Measurements from ENCODE around the gene ERBB2.
"Not testable (repeated sequence)": the region's sequence is repeated elsewhere in the genome, so short reads cannot be mapped to it uniquely, and the experiment has no call there.

Gene ERBB2

DNA sequence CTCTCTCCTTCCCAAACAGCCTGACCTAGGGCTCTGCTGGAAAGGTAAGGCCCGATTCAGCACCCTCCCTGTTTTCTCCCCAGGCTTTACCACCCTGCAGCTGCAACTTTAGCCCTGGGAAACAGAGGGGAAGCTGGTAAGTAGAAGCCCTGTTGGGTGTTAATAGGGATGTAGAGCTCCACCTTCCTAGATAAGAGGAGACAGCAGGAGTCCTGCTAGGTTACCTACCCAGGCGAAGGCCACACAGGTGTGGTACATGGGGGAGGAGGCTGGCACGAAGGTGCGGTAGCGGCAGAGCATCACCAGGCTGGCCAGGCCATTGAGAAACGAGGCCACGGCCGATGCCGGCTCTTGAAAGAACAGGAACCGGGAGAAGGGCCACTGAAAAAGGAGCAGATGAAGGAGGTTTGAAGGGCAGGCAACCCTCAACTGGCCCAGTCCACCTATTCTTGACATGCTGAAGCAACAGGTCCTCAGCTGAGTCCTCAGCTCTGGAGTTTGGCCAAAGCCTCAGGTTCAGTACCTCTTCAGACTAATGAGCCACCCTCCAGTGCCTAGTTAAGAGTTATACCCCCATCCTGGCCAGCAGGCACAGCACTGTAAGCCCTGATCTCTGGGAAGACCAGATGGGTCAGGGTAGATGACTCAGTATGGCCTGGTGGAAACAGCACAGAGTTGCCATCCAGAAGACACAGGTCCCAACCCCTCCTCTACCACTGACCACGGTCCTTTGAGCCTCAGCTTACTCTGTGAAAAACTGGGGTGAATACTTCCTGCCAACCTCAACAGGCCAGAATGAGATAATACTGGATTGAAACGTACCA lies 15.3 kb upstream of the ERBB2 start:
- no peaks in the 10 kb centered on the region for H3K27me3 ChIP-seq (ENCODE audit: insufficient read depth, low read length)
- no peak overlapping the region for H2AFZ ChIP-seq (ENCODE audit: low read length, unreplicated experiment)
- no peaks in the 10 kb centered on the region for H3K36me3 ChIP-seq (ENCODE audit: insufficient read depth, low read length)
- peaks cover 13% of the 10 kb centered on the region for H3K4me1 ChIP-seq (ENCODE audit: control insufficient read depth, insufficient read depth, low read length, unreplicated experiment)
- no peaks in the 10 kb centered on the region for H3K79me2 ChIP-seq (ENCODE audit: control insufficient read depth, insufficient read depth, low read length, unreplicated experiment)
- no peak overlapping the region for H3K27ac ChIP-seq (ENCODE audit: low read depth, low read length)
- no peak overlapping the region for H3K4me3 ChIP-seq (ENCODE audit: low read depth, low read length)

DNA sequence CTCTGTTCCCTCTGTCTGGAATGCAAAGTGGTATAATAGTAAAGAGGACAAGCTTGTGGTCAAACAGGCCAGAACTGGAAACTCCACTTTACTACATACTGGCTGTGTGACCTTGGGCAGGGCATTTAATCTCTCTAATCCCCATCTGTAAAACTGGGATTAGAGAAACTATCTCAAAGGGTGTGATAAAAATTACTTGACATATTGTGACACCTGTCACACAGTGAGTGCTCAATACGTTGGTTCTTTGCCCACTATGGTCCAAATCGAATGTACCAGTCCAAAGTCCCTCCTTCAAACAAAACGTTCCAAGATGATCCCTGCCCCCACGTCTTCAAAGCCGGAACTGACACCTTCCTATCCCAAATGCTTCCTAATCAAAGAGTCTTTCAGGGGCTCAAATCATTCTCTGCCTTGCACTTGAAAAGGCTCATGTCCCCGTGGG lies 12.7 kb upstream of the ERBB2 start:
- Histone ChIP-seq H3K36me3 (ENCODE audit: insufficient read depth, low read length) (no peaks in the 10 kb centered on the region), H3K27ac (ENCODE audit: low read depth, low read length) (no peak overlapping the region), H3K27me3 (ENCODE audit: insufficient read depth, low read length) (no peaks in the 10 kb centered on the region), H3K4me3 (ENCODE audit: low read depth, low read length) (peak overlapping the region; percentile 89), H3K79me2 (ENCODE audit: control insufficient read depth, insufficient read depth, low read length, unreplicated experiment) (no peaks in the 10 kb centered on the region), H3K4me1 (ENCODE audit: control insufficient read depth, insufficient read depth, low read length, unreplicated experiment) (peaks cover 13% of the 10 kb centered on the region), H2AFZ (ENCODE audit: low read length, unreplicated experiment) (peak overlapping the region; percentile 97)

DNA sequence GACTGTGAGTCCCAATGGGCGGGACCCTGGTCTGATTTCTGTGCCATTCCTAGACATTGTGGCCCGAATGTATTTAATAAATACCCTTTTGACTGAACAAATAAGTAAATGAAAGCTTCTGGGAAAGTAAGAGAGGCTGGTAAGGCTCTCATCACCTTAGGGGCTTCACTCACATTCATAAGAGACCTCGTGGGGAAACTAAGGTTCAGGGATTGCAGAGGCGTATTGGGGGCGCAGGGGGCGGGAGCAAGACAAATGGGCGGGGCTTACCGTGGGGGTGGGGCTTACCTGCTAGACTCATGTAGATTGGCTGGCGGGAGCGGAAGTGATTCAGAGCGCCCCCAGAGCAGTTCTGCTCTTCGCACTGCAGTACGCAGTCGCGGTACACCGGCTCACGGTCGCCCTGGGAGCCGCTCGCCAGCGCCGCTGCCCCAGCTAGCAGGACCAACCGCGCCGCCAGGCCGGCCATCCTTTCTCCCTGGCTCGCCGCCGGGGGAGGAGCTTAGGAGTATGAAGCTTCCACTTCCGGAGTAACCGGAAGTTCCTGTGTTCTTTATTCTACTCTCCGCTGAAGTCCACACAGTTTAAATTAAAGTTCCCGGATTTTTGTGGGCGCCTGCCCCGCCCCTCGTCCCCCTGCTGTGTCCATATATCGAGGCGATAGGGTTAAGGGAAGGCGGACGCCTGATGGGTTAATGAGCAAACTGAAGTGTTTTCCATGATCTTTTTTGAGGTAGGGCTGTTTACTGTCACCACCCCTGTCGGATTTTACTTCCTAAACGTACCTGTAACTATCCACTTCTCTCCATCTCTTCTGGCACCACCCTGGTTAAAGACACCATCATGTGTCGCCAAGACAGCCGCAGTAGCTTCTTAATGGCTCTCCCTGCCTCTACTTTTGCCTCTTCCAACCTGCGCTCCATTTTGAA lies 12.1 kb upstream of the ERBB2 start, which contains the start of gene PGAP3:
Gene PGAP3, minus strand, starts transcription at position 512 of the 929 bp plus-strand sequence. Its CDS starts 43 bp downstream, at position 469.
- H2AFZ ChIP-seq (ENCODE audit: low read length, unreplicated experiment) = peak within 1 kb of the TSS; percentile 97
- H3K4me1 ChIP-seq (ENCODE audit: control insufficient read depth, insufficient read depth, low read length, unreplicated experiment) = peaks cover 13% of the 10 kb centered on the region
- H3K4me3 ChIP-seq (ENCODE audit: low read depth, low read length) = peak within 1 kb of the TSS; percentile 89
- no peaks in the 10 kb centered on the region for H3K36me3 ChIP-seq (ENCODE audit: insufficient read depth, low read length)
- H3K79me2 ChIP-seq (ENCODE audit: control insufficient read depth, insufficient read depth, low read length, unreplicated experiment) = no peaks in the 10 kb centered on the region
- H3K27ac ChIP-seq (ENCODE audit: low read depth, low read length) = peak within 1 kb of the TSS; percentile 75
- no peaks in the 10 kb centered on the region for H3K27me3 ChIP-seq (ENCODE audit: insufficient read depth, low read length)

DNA sequence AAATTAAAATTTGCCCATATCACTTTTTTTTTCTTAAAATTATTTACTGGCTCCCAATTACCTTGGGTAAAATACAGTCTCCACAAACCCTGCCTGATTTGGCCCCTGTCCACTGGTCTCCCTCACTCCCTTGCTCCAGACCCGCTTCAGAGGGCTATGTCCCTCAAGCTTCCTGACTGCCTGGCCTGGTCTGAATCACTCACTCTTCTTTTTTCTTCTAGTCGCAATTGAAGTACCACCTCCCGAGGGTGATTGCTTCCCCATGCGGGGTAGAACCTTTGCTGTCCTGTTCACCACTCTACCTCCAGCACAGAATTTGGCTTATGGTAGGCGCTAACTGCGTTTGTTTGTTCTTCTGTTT lies 11.4 kb upstream of the ERBB2 start:
- peak overlapping the region; percentile 89 for H3K4me3 ChIP-seq (ENCODE audit: low read depth, low read length)
- peak overlapping the region; percentile 75 for H3K27ac ChIP-seq (ENCODE audit: low read depth, low read length)
- no peaks in the 10 kb centered on the region for H3K27me3 ChIP-seq (ENCODE audit: insufficient read depth, low read length)
- H3K79me2 ChIP-seq (ENCODE audit: control insufficient read depth, insufficient read depth, low read length, unreplicated experiment) = no peaks in the 10 kb centered on the region
- peaks cover 13% of the 10 kb centered on the region for H3K4me1 ChIP-seq (ENCODE audit: control insufficient read depth, insufficient read depth, low read length, unreplicated experiment)
- peak overlapping the region; percentile 97 for H2AFZ ChIP-seq (ENCODE audit: low read length, unreplicated experiment)
- H3K36me3 ChIP-seq (ENCODE audit: insufficient read depth, low read length) = no peaks in the 10 kb centered on the region

DNA sequence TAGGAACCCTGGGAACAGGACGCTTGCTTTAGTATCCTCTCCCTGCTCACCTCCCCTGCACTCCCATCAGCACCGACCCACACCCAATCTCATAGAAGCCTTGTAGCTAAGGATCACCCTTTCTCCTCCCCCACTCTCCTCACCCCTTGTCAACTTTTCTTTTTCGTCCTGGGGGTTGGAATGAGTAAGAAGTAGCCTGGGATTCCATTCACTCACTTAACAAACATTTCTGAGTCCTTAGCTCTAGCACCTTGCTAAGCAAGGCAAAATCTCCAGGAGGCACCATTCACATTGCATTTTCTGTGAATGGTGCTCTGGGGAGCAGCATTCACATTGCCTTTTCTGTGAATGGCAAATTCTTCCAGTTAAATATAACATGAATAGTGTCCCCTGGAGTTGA lies 10.9 kb upstream of the ERBB2 start:
- Histone ChIP-seq H3K36me3 (ENCODE audit: insufficient read depth, low read length) (no peaks in the 10 kb centered on the region), H3K4me3 (ENCODE audit: low read depth, low read length) (peak overlapping the region; percentile 89), H3K79me2 (ENCODE audit: control insufficient read depth, insufficient read depth, low read length, unreplicated experiment) (no peaks in the 10 kb centered on the region), H2AFZ (ENCODE audit: low read length, unreplicated experiment) (peak overlapping the region; percentile 97), H3K27ac (ENCODE audit: low read depth, low read length) (no peak overlapping the region), H3K4me1 (ENCODE audit: control insufficient read depth, insufficient read depth, low read length, unreplicated experiment) (peaks cover 13% of the 10 kb centered on the region), H3K27me3 (ENCODE audit: insufficient read depth, low read length) (no peaks in the 10 kb centered on the region)

DNA sequence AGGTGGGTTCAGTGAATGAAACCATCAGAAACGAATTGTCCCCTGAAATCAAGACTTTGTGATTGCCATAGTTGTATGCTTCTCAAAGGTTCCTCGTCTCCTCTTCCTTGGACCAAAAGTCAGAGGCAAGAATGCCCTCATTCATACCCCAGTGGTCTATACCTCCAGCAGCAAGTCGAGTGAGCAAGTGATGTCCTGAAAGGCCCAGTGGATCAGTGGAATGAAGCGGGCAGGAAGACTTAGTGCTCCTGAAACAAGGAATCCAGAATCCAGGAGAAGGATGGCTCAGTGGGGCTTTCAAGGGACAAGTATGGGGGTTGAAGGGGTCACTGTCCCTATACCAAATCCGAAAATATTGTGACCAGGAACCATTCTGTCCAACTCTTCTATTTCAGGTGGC lies 5.3 kb upstream of the ERBB2 start:
- no peak overlapping the region for H3K4me3 ChIP-seq (ENCODE audit: low read depth, low read length)
- H3K27me3 ChIP-seq (ENCODE audit: insufficient read depth, low read length) = no peaks in the 10 kb centered on the region
- no peaks in the 10 kb centered on the region for H3K79me2 ChIP-seq (ENCODE audit: control insufficient read depth, insufficient read depth, low read length, unreplicated experiment)
- no peaks in the 10 kb centered on the region for H3K36me3 ChIP-seq (ENCODE audit: insufficient read depth, low read length)
- H3K27ac ChIP-seq (ENCODE audit: low read depth, low read length) = no peak overlapping the region
- no peaks in the 10 kb centered on the region for H3K4me1 ChIP-seq (ENCODE audit: control insufficient read depth, insufficient read depth, low read length, unreplicated experiment)
- H2AFZ ChIP-seq (ENCODE audit: low read length, unreplicated experiment) = no peak overlapping the region

DNA sequence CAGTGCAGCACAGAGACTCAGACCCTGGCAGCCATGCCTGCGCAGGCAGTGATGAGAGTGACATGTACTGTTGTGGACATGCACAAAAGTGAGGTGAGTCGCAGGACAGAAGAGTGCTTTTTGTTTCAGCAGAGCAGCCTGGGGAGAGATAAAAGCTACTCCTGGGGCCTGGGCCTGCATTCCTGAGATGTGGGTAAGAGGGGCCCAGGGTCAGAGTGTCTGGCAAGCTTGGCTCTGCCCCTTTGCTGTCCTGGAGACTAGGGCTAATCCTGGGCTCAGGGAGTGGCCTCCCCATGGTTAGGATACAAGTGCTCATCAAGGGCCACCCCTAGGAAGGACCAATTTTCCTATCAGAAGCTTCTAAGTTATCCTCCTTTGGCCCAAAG lies 4.8 kb upstream of the ERBB2 start:
- Histone ChIP-seq H3K36me3 (ENCODE audit: insufficient read depth, low read length) (no peaks in the 10 kb centered on the region), H3K79me2 (ENCODE audit: control insufficient read depth, insufficient read depth, low read length, unreplicated experiment) (peaks cover 3% of the 10 kb centered on the region), H3K4me1 (ENCODE audit: control insufficient read depth, insufficient read depth, low read length, unreplicated experiment) (no peaks in the 10 kb centered on the region), H3K27me3 (ENCODE audit: insufficient read depth, low read length) (no peaks in the 10 kb centered on the region), H3K27ac (ENCODE audit: low read depth, low read length) (no peak overlapping the region), H3K4me3 (ENCODE audit: low read depth, low read length) (no peak overlapping the region), H2AFZ (ENCODE audit: low read length, unreplicated experiment) (no peak overlapping the region)

DNA sequence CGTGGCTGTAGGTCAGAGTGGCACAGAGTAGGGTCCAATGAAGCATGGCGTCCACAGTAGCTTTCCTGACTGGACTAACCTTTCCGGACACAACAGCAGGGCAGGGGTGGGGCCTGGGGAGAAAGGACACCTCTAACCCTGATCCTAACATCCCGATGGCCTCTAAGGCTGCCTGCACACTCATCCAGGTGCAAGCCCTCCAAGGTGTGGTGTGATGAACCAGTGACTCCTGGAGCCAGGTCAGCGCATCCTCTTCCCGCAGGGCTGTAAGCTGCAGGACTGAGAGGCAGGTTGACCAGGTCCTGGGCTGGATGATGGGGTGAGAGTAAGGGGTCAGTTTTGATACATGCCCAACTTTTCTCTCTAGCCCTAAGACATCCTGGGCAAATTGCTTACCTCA lies 3.1 kb upstream of the ERBB2 start:
- Histone ChIP-seq H3K4me3 (ENCODE audit: low read depth, low read length) (no peak overlapping the region), H3K27me3 (ENCODE audit: insufficient read depth, low read length) (no peaks in the 10 kb centered on the region), H3K79me2 (ENCODE audit: control insufficient read depth, insufficient read depth, low read length, unreplicated experiment) (peaks cover 17% of the 10 kb centered on the region), H3K4me1 (ENCODE audit: control insufficient read depth, insufficient read depth, low read length, unreplicated experiment) (peaks cover 3% of the 10 kb centered on the region), H3K36me3 (ENCODE audit: insufficient read depth, low read length) (no peaks in the 10 kb centered on the region), H2AFZ (ENCODE audit: low read length, unreplicated experiment) (no peak overlapping the region), H3K27ac (ENCODE audit: low read depth, low read length) (no peak overlapping the region)

DNA sequence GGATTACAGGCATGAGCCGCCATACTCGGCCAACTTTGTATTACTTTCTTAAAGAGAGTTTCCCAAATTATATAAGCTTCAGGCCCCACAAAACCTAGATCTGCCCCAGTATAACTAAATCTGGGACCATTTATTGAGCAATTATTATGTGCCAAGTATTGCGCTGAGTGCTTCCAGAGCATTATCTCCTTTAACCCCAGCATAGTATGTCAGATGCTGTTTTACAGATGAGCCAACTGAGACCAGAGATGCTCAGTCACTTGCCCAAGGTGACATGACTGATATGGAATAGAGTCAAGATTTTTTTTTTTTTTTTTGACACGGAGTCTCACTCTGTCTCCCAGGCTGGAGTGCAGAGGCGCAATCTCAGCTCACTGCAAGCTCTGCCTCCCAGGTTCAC lies 1.9 kb upstream of the ERBB2 start:
- no peaks in the 10 kb centered on the region for H3K36me3 ChIP-seq (ENCODE audit: insufficient read depth, low read length)
- H3K4me3 ChIP-seq (ENCODE audit: low read depth, low read length) = no peak overlapping the region
- peaks cover 3% of the 10 kb centered on the region for H3K4me1 ChIP-seq (ENCODE audit: control insufficient read depth, insufficient read depth, low read length, unreplicated experiment)
- no peak overlapping the region for H2AFZ ChIP-seq (ENCODE audit: low read length, unreplicated experiment)
- peaks cover 21% of the 10 kb centered on the region for H3K79me2 ChIP-seq (ENCODE audit: control insufficient read depth, insufficient read depth, low read length, unreplicated experiment)
- H3K27me3 ChIP-seq (ENCODE audit: insufficient read depth, low read length) = no peaks in the 10 kb centered on the region
- H3K27ac ChIP-seq (ENCODE audit: low read depth, low read length) = no peak overlapping the region

DNA sequence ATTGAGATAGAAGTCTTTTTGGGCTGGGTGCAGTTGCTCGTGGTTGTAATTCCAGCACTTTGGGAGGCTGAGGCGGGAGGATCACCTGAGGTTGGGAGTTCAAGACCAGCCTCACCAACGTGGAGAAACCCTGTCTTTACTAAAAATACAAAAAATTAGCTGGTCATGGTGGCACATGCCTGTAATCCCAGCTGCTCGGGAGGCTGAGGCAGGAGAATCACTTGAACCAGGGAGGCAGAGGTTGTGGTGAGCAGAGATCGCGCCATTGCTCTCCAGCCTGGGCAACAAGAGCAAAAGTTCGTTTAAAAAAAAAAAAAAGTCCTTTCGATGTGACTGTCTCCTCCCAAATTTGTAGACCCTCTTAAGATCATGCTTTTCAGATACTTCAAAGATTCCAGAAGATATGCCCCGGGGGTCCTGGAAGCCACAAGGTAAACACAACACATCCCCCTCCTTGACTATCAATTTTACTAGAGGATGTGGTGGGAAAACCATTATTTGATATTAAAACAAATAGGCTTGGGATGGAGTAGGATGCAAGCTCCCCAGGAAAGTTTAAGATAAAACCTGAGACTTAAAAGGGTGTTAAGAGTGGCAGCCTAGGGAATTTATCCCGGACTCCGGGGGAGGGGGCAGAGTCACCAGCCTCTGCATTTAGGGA lies 577 bp upstream of the ERBB2 start:
- H3K4me1 ChIP-seq (ENCODE audit: control insufficient read depth, insufficient read depth, low read length, unreplicated experiment); H3K27me3 ChIP-seq (ENCODE audit: insufficient read depth, low read length); H3K27ac ChIP-seq (ENCODE audit: low read depth, low read length); H3K36me3 ChIP-seq (ENCODE audit: insufficient read depth, low read length): not testable (repeated sequence)
- Histone ChIP-seq H3K79me2 (ENCODE audit: control insufficient read depth, insufficient read depth, low read length, unreplicated experiment) (peaks cover 21% of the 10 kb centered on the region), H2AFZ (ENCODE audit: low read length, unreplicated experiment) (peak overlapping the region; percentile 87), H3K4me3 (ENCODE audit: low read depth, low read length) (peak overlapping the region; percentile 90)

Data from ACC112 (cell line).